Cerebellar nuclear complex (tissue), 1 donor: ENCODE results near the gene PLAAT4.
"Not testable (repeated sequence)": the region's sequence is repeated elsewhere in the genome, so short reads cannot be mapped to it uniquely, and the experiment has no call there.

Experiments
- DNase-seq, 2 experiments: peaks; one replicate each; lab custom pipeline; 2025; lab: John Stamatoyannopoulos, UW

PLAAT4 gene

GRCh38 chr11:63543711-63544110 is 7.1 kb downstream of the PLAAT4 start:
- DNase-seq, result no peak

GRCh38 chr11:63547061-63547460 is 10.5 kb downstream of the PLAAT4 start:
- no peak for DNase-seq

GRCh38 chr11:63548178-63548577 is 11.6 kb downstream of the PLAAT4 start:
- DNase-seq, result no peak

GRCh38 chr11:63549411-63549810 is 12.8 kb downstream of the PLAAT4 start:
- no peak for DNase-seq

DNA sequence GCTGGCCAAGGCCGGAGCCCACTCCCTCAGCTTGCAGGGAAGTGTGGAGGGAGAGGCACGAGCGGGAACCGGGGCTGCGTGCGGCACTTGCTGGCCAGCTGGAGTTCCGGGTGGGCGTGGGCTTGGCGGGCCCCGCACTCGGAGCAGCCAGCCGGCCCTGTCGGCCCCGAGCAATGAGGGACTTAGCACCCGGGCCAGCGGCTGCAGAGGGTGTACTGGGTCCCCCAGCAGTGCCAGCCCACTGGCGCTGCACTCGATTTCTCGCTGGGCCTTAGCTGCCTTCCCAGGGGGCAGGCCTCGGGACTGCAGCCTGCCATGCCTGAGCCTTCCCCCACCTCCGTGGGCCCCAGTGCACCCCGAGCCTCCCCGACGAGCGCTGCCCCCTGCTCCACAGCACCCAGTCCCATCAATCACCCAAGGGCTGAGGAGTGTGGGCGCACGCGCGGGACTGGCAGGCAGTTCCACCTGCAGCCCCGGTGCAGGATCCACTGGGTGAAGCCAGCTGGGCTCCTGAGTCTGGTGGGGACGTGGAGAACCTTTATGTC is 13.6 kb downstream of the PLAAT4 start:
- DNase-seq, result not testable (repeated sequence)

DNA sequence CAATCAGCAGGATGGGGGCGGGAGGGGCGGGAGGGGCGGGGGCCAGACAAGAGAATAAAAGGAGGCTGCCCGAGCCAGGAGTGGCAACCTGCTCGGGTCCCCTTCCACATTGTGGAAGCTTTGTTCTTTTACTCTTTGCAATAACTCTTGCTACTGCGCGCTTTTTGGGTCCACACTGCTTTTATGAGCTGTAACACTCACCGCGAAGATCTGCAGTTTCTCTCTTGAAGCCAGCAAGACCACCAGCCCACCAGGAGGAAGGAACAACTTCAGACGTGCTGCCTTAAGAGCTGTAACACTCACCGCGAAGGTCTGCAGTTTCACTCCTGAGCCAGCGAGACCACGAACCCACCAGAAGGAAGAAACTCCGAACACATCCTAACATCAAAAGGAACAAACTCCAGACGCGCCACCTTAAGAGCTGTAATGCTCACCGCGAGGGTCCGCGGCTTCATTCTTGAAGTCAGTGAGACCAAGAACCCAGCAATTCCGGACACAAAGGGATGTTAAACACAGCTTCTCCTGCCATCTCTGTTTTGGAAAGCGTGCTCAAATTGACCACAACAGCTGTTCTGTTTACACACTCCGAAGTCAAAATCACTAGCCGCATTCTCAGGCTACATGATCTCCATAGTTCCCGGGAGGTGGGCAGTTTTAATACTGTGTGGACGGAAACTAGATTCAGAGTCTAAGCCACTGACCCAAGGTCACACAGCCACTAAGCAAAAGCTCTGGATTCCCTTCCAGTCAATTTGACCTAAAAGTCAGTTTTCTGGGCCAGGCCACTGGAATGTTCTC is 14.7 kb downstream of the PLAAT4 start:
- no peak for DNase-seq

- no peak for DNase-seq
Observed at GRCh38 chr11:63551889-63552266, 15.3 kb downstream of the PLAAT4 start.

GRCh38 chr11:63552921-63553320 is 16.3 kb downstream of the PLAAT4 start:
- DNase-seq, result no peak

GRCh38 chr11:63553759-63554158 is 17.2 kb downstream of the PLAAT4 start:
- no peak for DNase-seq

- DNase-seq, result no peak
Observed at GRCh38 chr11:63554877-63555223, 18.2 kb downstream of the PLAAT4 start.

DNA sequence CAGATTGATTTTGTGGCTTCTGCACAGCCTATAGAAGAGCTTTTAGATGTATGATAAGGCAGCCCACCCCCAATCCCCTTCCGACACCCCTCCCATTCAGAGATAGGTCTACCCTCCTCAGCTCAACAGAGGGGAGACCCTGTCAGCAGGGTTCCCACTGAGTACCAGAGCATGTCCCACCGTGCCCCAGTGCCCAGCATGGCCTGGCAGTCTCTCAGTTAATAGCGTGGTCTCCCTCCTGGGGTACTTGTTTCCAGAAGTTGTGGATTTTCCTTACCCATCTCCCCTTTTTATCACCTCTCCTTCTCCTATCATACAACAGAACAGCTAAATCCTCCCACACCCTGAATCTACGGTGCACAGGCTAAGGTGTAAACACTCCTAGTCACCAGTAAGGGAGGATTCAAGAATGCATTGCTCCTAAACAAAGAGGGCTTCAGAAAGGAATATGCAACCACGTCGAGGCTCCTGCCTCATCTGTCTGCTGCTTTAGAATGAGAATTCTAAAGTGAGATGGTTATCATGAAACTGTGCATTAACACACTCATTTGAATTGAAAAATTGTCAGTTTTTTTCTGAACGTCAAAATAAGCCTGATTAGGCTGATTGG is 19.9 kb downstream of the PLAAT4 start:
- DNase-seq, result no peak

DNA sequence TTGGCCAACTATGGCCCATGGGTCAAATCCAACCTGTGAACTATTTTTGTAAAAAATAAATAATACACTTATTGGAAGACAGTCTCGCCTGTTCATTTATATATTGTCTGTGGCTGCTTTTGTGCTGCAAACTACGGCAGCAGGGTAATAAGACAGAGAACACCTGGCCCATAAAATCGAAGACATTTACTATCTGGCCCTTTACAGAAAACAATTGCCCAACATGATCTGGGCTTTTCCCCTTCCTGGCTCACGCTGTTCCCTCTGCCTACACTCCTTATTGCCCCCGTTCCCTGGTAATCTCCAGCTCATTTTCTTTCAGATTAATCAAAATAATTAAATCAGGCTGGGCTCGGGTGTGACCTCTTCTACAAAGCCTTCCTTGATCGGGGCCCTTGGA is 21.0 kb downstream of the PLAAT4 start:
- DNase-seq, result no peak

DNA sequence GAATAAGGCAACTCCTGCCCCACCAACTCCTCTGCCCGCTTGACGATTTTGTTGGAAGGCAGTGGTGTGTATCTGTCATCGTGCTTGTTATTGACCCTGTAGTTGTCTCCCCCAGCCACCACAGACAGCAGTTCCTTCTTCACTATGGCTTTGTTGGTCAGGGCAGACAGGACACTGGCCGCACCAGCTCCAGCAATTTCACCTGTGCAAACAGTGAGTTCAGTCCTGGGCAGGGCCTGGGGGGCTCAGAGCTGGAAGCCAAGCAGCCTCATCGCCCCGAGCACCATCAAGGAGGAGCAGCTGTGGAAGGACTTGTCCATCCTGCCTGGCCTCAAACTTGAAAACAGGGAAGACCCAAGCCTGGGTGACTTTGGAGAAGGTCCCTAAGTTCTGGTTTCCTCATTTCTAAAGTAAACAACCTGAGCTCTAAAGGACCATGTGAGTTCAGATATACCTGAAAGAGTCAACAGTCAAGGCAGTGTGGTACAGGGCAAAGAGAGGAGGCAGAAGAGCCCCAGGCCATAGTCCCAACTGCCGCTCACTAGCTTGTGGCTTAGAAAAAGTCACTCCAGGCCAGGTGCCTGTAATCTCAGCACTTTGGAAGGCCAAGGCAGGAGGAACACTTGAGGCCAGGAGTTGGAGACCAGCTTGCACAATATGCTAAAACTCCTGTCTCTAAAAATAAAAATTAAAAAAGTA is 22.0 kb downstream of the PLAAT4 start:
- DNase-seq, result no peak

DNA sequence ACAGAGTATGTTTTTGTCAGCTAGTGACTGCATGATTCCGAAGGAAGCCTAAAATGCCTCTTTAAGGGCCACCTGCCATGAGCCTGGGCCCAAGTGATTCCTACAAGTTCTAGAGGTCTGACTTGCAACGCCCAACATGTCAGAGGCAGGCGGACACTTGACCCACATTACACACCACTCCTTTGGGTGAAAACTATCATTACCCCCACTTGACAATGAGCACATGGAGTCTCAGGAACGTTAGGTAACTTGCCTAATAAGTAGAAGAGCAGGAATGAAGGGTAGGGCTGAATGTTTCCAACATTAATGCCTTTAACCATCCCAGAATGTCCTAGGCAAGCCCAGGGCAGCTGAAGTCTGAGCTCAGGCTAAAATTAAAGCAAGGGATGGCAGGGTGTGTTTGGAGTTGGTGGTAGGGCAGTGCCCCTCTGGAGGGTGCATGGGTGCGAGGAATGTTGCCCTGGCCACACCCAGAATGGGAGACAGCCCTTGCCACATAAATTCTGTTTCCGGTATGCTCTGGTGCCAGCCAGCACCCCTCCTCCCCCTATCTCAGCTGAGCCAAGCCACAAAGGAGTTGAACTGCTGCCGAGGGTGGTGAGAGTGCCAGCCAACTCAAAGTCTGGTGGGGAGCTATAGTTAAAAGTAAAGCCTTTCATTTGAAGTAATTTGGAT is 24.0 kb downstream of the PLAAT4 start:
- DNase-seq, result no peak

DNA sequence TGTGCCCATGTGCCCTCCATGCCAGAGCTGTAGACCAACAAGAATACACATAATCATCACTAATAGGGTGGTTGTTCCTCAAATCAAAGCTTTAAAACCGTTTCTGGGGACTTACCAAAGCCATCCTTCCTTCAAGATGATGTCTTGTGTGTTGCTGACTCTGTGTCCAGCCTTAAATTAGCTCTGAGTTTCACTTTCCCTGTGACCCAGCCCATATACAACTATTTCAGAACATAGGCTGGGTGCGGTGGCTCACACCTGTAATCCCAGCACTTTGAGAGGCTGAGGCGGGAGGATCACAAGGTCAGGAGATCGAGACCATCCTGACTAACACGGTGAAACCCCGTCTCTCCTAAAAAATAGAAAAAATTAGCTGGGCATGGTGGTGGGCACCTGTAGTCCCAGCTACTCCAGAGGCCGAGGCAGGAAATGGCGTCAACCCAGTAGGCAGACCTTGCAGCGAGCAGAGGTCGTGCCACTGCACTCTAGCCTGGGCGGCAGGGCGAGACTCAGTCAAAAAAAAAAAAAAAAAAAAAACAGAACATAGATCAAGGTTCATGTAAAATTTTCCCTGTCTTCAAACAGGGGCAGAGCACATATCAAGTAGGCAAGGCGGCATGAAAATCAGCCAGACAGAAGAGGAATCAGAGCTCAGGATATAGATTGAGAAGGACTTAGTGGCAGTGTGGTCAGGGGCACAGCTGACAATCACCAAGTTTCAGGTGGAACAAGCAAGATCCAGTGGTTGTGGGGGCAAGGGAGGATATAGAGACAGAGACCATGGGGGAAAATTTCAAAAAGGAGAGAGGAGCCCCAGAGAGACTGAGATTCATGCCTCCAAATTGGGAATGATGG is 26.8 kb downstream of the PLAAT4 start, which contains the start of gene PLAAT2:
Gene PLAAT2, minus strand, starts transcription at position 179 of the 855 bp plus-strand sequence. Its CDS starts 55 bp downstream, at position 124.
- DNase-seq, result no peak

- DNase-seq, result no peak
Observed at GRCh38 chr11:63564056-63564774, 27.6 kb downstream of the PLAAT4 start.

DNA sequence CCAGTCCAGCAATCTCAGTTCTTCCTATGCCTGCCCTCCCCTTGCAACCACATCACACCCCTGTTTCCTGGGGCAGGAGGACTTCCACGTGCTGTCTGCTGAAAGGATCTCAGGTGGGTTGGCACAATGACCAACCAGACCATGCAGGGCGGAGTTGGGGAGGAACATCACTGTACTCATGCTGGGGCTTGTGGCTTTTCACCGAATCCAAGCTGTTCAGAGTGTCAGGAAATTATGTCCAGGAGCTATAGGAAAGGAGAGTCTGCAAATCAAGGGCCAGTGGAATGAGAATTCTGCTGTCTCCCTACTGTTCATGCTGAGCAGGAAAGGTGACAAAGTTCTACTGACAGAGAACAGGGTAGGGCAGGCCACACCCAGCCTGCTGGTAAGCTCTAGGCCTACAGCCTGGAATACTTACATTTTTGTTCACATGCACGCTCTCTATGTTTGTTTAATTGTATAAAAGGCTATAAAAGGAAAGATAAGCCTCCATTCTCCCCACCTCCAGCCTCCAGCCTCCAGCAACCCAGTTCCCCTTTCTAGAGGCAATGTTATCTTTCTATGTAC is 28.3 kb downstream of the PLAAT4 start:
- no peak for DNase-seq

GRCh38 chr11:63567044-63567840 is 30.6 kb downstream of the PLAAT4 start:
- no peak for DNase-seq

GRCh38 chr11:63569570-63569969 is 33.0 kb downstream of the PLAAT4 start:
- DNase-seq, result no peak
